Duodenal mucosa (tissue), 2 donors: Measurements from ENCODE around the gene FRS2.

ENCODE experiments used
- H3K27ac ChIP-seq: one replicate; pipeline ENCODE4 v1.7.0; 2013; ENCODE audit warnings: low read depth, low read length
- H3K27me3 ChIP-seq, 2 donors: one replicate each; pipeline ENCODE4 v1.7.0; 2013; ENCODE audit warnings: low read length in 2 of 2, control low read depth in 1 of 2; ENCODE audit not compliant: insufficient read depth in 2 of 2, control insufficient read depth in 1 of 2
- H3K36me3 ChIP-seq, 2 donors: one replicate each; pipeline ENCODE4 v1.7.0; 2013; ENCODE audit warnings: low read length in 2 of 2, control low read depth in 1 of 2; ENCODE audit not compliant: insufficient read depth in 2 of 2, control insufficient read depth in 1 of 2
- H3K4me1 ChIP-seq, 2 donors: one replicate each; pipeline ENCODE4 v1.7.0; 2013; ENCODE audit warnings: low read length in 2 of 2, control low read depth in 1 of 2; ENCODE audit not compliant: insufficient read depth in 2 of 2, control insufficient read depth in 1 of 2
- H3K4me3 ChIP-seq, 2 donors: one replicate each; pipeline ENCODE4 v1.7.0; 2013; ENCODE audit warnings: low read length in 2 of 2, low read depth in 1 of 2
- H3K9ac ChIP-seq, 2 donors: one replicate each; pipeline ENCODE4 v1.7.0; 2013; ENCODE audit warnings: low read length in 2 of 2, low read depth in 1 of 2
- H3K9me3 ChIP-seq, 2 donors: one replicate each; pipeline ENCODE4 v1.7.0; 2013; ENCODE audit warnings: low read length in 2 of 2, control low read depth in 1 of 2; ENCODE audit not compliant: control insufficient read depth in 1 of 2

The FRS2 gene

GRCh38 chr12:69459477-69459876, 10.7 kb upstream of the FRS2 start:
- Histone ChIP-seq H3K4me1 (no peaks in the 10 kb centered on the region), H3K9ac (no peak overlapping the region), H3K27ac (no peak overlapping the region), H3K27me3 (no peaks in the 10 kb centered on the region), H3K9me3 (no peaks in the 10 kb centered on the region), H3K36me3 (no peaks in the 10 kb centered on the region), H3K4me3 (no peak overlapping the region)

GRCh38 chr12:69464428-69464827, 5.8 kb upstream of the FRS2 start:
- Histone ChIP-seq H3K9ac (no peak overlapping the region), H3K27me3 (no peaks in the 10 kb centered on the region)

GRCh38 chr12:69466867-69467266, 3.3 kb upstream of the FRS2 start:
- Histone ChIP-seq H3K9me3 (no peaks in the 10 kb centered on the region), H3K4me1 (peaks cover 9 to 13% of the 10 kb centered on the region in 2 donors), H3K27me3 (no peaks in the 10 kb centered on the region), H3K27ac (no peak overlapping the region), H3K9ac (no peak overlapping the region), H3K4me3 (no peak overlapping the region), H3K36me3 (no peaks in the 10 kb centered on the region)

More at GRCh38 chr12:69464428-69464827, 5.8 kb upstream of the FRS2 start:
- Histone ChIP-seq H3K4me1 (no peaks in the 10 kb centered on the region), H3K4me3 (no peak overlapping the region), H3K9me3 (no peaks in the 10 kb centered on the region), H3K36me3 (no peaks in the 10 kb centered on the region), H3K27ac (no peak overlapping the region)

- Histone ChIP-seq H3K4me1 (peaks cover 10 to 14% of the 10 kb centered on the region in 2 donors), H3K27ac (no peak overlapping the region)
These were observed 2.8 kb upstream of the FRS2 start for GRCh38 chr12:69467366-69467765.

GRCh38 chr12:69468237-69469026, 1.8 kb upstream of the FRS2 start:
- no peak overlapping the region for H3K9ac ChIP-seq
- no peaks in the 10 kb centered on the region for H3K9me3 ChIP-seq
- H3K4me1 ChIP-seq: peaks cover 10 to 25% of the 10 kb centered on the region in 2 donors
- H3K27ac ChIP-seq: no peak overlapping the region
- H3K27me3 ChIP-seq: no peaks in the 10 kb centered on the region
- H3K36me3 ChIP-seq: no peaks in the 10 kb centered on the region
- H3K4me3 ChIP-seq: no peak overlapping the region

More at GRCh38 chr12:69467366-69467765, 2.8 kb upstream of the FRS2 start:
- no peaks in the 10 kb centered on the region for H3K27me3 ChIP-seq
- no peak overlapping the region for H3K9ac ChIP-seq
- H3K36me3 ChIP-seq: no peaks in the 10 kb centered on the region
- H3K9me3 ChIP-seq: no peaks in the 10 kb centered on the region
- H3K4me3 ChIP-seq: no peak overlapping the region

- no peaks in the 10 kb centered on the region for H3K9me3 ChIP-seq
- H3K27ac ChIP-seq: peak overlapping the region; percentile 80
- H3K4me1 ChIP-seq: peaks cover 10 to 26% of the 10 kb centered on the region in 2 donors
- peak overlapping the region; percentile 85 to 87 for H3K4me3 ChIP-seq
- H3K27me3 ChIP-seq: no peaks in the 10 kb centered on the region
- H3K36me3 ChIP-seq: no peaks in the 10 kb centered on the region
- H3K9ac ChIP-seq: peak overlapping the region; percentile 69 to 92
These were observed 367 bp upstream of the FRS2 start for GRCh38 chr12:69469854-69470188.

- Histone ChIP-seq H3K9ac (peak overlapping the region; percentile 73 to 92), H3K27ac (no peak overlapping the region), H3K4me3 (peak overlapping the region; percentile 85 to 87), H3K9me3 (no peaks in the 10 kb centered on the region), H3K36me3 (no peaks in the 10 kb centered on the region), H3K4me1 (peaks cover 20 to 35% of the 10 kb centered on the region in 2 donors), H3K27me3 (no peaks in the 10 kb centered on the region)
These were observed 865 bp downstream of the FRS2 start for GRCh38 chr12:69471076-69471430.

- Histone ChIP-seq H3K27me3 (no peaks in the 10 kb centered on the region), H3K4me3 (peak overlapping the region; percentile 85 to 87), H3K4me1 (peaks cover 21 to 39% of the 10 kb centered on the region in 2 donors), H3K9ac (peak overlapping the region in 1 of 2 donors; percentile 92), H3K9me3 (no peaks in the 10 kb centered on the region), H3K36me3 (no peaks in the 10 kb centered on the region), H3K27ac (no peak overlapping the region)
These were observed 1.6 kb downstream of the FRS2 start for GRCh38 chr12:69471667-69472385.

- no peaks in the 10 kb centered on the region for H3K27me3 ChIP-seq
- H3K27ac ChIP-seq: no peak overlapping the region
- no peaks in the 10 kb centered on the region for H3K9me3 ChIP-seq
- H3K4me1 ChIP-seq: peaks cover 21 to 39% of the 10 kb centered on the region in 2 donors
- no peaks in the 10 kb centered on the region for H3K36me3 ChIP-seq
- no peak overlapping the region for H3K9ac ChIP-seq
- no peak overlapping the region for H3K4me3 ChIP-seq
These were observed 3.1 kb downstream of the FRS2 start for GRCh38 chr12:69473262-69473661.

GRCh38 chr12:69474456-69474855, 4.3 kb downstream of the FRS2 start:
- no peak overlapping the region for H3K9ac ChIP-seq
- H3K27me3 ChIP-seq: no peaks in the 10 kb centered on the region
- H3K9me3 ChIP-seq: no peaks in the 10 kb centered on the region
- peaks cover 21 to 39% of the 10 kb centered on the region in 2 donors for H3K4me1 ChIP-seq
- H3K36me3 ChIP-seq: no peaks in the 10 kb centered on the region
- H3K27ac ChIP-seq: peak overlapping the region; percentile 56
- H3K4me3 ChIP-seq: no peak overlapping the region
